Kidney (tissue), 14 donors: ENCODE results near the gene FRAT1. TPM values are rescaled to one million over a fixed set of nuclear protein-coding genes. Genes with fewer than 3 reads are reported as not detected.

Experiments used
- DNase-seq, 5 donors: peaks; one replicate each; pipeline ENCODE4 v3.0.0-alpha.2; 2013 to 2020
- FAIRE-seq: peaks from 2 replicates; lab custom pipeline; 2012; peaks lifted over from hg19 to GRCh38; lab: Jason Lieb, UNC
- H3K27ac ChIP-seq, 2 donors: one replicate each; pipeline ENCODE4 v1.7.0; 2013; ENCODE audit warnings: low read depth in 2 of 2, low read length in 2 of 2, inconsistent platforms in 1 of 2
- H3K27me3 ChIP-seq: one replicate; pipeline ENCODE4 v1.7.1; 2013; ENCODE audit warnings: low read length, inconsistent platforms; ENCODE audit not compliant: control insufficient read depth, insufficient read depth
- H3K36me3 ChIP-seq, 3 donors: one replicate each; pipeline versions ENCODE4 v1.7.0 to v1.7.1; 2013; ENCODE audit warnings: low read length in 3 of 3, control low read depth in 1 of 3, inconsistent platforms in 1 of 3; ENCODE audit not compliant: insufficient read depth in 3 of 3, control insufficient read depth in 2 of 3
- H3K4me1 ChIP-seq, 3 donors: one replicate each; pipeline versions ENCODE4 v1.7.0 to v1.7.1; 2013; ENCODE audit warnings: low read length in 3 of 3, inconsistent platforms in 1 of 3, low read depth in 1 of 3; ENCODE audit not compliant: control insufficient read depth in 2 of 3, insufficient read depth in 2 of 3
- H3K4me3 ChIP-seq, 3 donors: one replicate each; pipeline versions ENCODE4 v1.7.0 to v1.8.1; 2013; ENCODE audit warnings: low read length in 3 of 3, control low read depth in 1 of 3, inconsistent platforms in 1 of 3
- H3K9ac ChIP-seq, 3 donors: one replicate each; pipeline versions ENCODE4 v1.7.0 to v1.7.1; 2013; ENCODE audit warnings: low read length in 3 of 3, control low read depth in 1 of 3, inconsistent platforms in 1 of 3
- H3K9me3 ChIP-seq, 3 donors: one replicate each; pipeline versions ENCODE4 v1.7.0 to v1.7.1; 2013; ENCODE audit warnings: low read length in 3 of 3, control low read depth in 1 of 3, inconsistent platforms in 1 of 3; ENCODE audit not compliant: control insufficient read depth in 2 of 3, insufficient read depth in 1 of 3
- CTCF ChIP-seq: IDR thresholded peaks from 3 replicates; pipeline ENCODE4 v1.5.1; 2012; ENCODE audit warnings: mild to moderate bottlenecking, moderate library complexity, borderline replicate concordance; ENCODE audit not compliant: insufficient read depth; ENCODE audit errors: extremely low read depth
- intact Hi-C: fragments of 100-400 bp; cut with DNase I; formaldehyde crosslinking; loops from one replicate; pipeline ENCODE4 v1.11.1; 2022
- polyA plus RNA-seq: library from polyadenylated mRNA; stranded (reverse); fragments of 350-450 nt; fragmentation: Illumina TruSeq; extraction: RNeasy Lipid Tissue Mini Kit (QIAGEN cat#74804); gene quantifications from one replicate; pipeline ENCODE4 v1.2.3, GENCODE V29; 2014; ENCODE audit warnings: low read depth, low replicate concordance; ENCODE audit not compliant: insufficient read depth
- total RNA-seq: library from RNA; stranded (reverse); fragmentation: NEBNext Ultra II Directional; extraction: Animal tissue kit (Norgen Biotek cat#: 25700); gene quantifications from one replicate; pipeline ENCODE4 v1.2.1, GENCODE V29; 2021
- donor health status: control.
- donor health status: control.
- donor health status: control.
- donor health status: control.
- donor health status: control.
- donor health status: DM: yes; HTN: yes; CAD: no.
- donor health status: Normal renal cell carcinoma (clear cell type).

Gene FRAT1
- total and polyA plus RNA-seq, 2 donors from 2014 or later: 2.1 to 7.0 TPM

GRCh38 chr10:97327348-97328294 lies 8.6 kb downstream of the FRAT1 start:
- H3K4me3 ChIP-seq: no peak overlapping the region
- H3K27me3 ChIP-seq: no peaks in the 10 kb centered on the region
- no peak for TF ChIP-seq CTCF
- H3K9ac ChIP-seq: no peak overlapping the region
- no peaks in the 10 kb centered on the region for H3K9me3 ChIP-seq
- peaks cover 0 to 12% (median 8%) of the 10 kb centered on the region in 3 donors for H3K4me1 ChIP-seq
- peak in 1 of 5 donors; percentile 4 for DNase-seq
- no peaks in the 10 kb centered on the region for H3K36me3 ChIP-seq
- intact Hi-C loops: no loop called here
- FAIRE-seq: no peak
- no peak overlapping the region for H3K27ac ChIP-seq

GRCh38 chr10:97328646-97329453 lies 9.8 kb downstream of the FRAT1 start:
- intact Hi-C loops: no loop called here
- FAIRE-seq (no peak), DNase-seq (peak in 1 of 5 donors; percentile 6)
- no peak for TF ChIP-seq CTCF
- Histone ChIP-seq H3K27ac (no peak overlapping the region), H3K9me3 (no peaks in the 10 kb centered on the region), H3K36me3 (no peaks in the 10 kb centered on the region), H3K9ac (no peak overlapping the region), H3K4me3 (no peak overlapping the region), H3K27me3 (no peaks in the 10 kb centered on the region), H3K4me1 (peaks cover 0 to 12% (median 8%) of the 10 kb centered on the region in 3 donors)

- intact Hi-C loops: loop anchor here (10.0 kb wide), 1 partner anchor 45 kb away; no protein-coding TSS in a partner anchor
- Histone ChIP-seq H3K4me3 (no peak overlapping the region), H3K9me3 (no peaks in the 10 kb centered on the region), H3K4me1 (peaks cover 0 to 12% (median 8%) of the 10 kb centered on the region in 3 donors), H3K36me3 (no peaks in the 10 kb centered on the region), H3K27ac (no peak overlapping the region), H3K27me3 (no peaks in the 10 kb centered on the region), H3K9ac (no peak overlapping the region)
- no peak for DNase-seq
- TF ChIP-seq CTCF: no peak
- FAIRE-seq: no peak
Measured at GRCh38 chr10:97329766-97330165, 10.7 kb downstream of the FRAT1 start.
